ENCODE results near the gene ZNF616.
"Not testable (repeated sequence)": the region's sequence is repeated elsewhere in the genome, so short reads cannot be mapped to it uniquely, and the experiment has no call there.

ZNF616 gene

DNA sequence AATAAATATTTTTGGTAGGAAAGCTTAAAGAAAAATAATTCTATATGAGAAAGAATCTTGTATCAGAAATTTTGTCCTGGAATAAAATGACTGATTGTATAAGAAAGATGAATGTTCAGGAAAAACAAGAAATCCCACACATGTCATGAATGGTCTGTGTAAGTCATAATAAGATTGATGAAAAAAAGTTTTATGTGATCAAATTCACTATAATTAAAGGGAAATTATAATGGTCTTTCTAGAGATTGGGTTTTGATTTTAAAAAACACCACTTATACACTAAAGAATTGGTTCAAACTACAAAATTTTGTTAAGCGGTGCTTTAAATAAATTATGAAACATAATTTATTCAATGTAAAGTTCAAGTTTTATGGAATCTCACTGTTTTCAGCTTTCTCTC is 37.0 kb downstream of the ZNF616 start:
- no peak for DNase-seq

DNA sequence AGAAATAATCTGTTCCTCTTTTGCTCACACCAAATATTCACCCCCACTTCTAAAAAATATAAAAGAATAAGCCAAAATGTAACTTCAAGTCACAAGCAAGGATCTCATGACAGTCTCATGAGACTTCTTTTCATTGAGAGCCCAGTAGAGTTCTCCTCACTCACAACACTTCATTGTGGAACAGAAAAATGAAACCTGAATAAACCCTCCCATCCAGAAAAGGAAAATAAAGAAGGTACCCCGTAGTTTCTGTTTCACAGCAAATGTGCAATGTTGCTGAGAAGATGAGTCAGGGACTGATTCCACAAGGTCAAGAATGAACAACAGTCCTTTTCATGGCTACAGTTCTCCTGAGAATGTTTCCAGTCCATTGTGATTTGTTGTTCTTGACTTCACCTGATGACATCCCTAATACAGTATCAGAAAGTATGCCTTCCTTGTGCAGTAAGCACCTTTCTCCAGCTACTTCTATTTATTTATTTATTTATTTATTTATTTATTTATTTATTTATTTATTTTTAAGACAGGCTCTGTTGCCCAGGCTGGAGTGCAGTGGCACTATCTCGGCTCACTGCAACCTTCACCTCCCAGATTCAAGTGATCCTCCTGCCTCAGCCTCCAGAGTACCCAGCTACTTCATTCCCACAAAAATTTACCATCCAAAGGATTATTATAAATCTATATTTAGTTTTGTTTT is 37.7 kb downstream of the ZNF616 start:
- DNase-seq, result no peak

DNA sequence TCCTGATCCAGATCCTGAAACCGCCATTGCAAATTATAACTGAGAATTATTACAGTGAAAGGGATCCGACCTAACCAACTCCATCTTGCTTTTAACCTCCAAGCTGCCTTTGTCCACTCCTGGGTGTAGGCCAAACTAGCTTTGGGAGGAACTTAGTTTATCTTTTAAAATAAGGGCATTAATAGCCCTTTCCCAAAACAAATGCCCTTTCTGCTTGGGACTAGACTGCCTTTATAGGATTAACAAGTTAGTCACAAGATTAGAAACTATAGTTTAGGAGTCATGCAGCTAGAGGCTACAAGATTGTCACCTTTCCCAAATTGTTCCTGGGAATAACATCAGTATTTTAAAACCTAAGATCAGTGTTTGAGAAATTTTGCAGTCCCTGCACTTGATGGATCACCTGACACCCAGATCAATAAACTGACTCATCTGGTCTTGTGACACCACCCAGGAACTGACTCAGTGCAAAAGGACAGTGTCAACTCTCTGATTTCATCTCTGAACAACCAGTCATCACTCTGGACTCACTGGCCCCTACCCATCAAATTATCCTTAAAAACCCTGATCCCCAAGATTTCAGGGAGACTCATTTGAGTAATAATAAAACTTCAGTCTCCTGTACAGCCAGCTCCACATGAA is 40.1 kb downstream of the ZNF616 start:
- DNase-seq, result no peak

DNA sequence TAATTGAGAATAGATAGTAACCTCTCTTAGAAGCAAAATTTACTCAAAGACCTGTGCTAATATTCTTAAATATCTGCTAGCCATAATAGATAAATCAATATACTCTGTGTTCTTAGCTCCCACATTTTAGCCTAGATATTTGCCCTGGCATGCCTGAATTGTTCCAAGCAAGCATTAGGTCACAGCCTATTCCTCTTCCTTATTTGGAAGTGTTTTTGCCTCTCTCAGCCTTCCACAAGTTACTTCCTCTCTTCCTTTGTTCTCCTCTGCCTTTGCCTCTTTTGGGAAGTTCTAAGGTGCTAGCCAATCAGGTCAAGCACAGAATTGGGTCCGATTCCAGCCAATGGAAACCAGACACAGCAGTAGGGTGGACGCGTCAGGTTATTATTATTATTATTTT is 43.3 kb downstream of the ZNF616 start:
- DNase-seq, result not testable (repeated sequence)

DNA sequence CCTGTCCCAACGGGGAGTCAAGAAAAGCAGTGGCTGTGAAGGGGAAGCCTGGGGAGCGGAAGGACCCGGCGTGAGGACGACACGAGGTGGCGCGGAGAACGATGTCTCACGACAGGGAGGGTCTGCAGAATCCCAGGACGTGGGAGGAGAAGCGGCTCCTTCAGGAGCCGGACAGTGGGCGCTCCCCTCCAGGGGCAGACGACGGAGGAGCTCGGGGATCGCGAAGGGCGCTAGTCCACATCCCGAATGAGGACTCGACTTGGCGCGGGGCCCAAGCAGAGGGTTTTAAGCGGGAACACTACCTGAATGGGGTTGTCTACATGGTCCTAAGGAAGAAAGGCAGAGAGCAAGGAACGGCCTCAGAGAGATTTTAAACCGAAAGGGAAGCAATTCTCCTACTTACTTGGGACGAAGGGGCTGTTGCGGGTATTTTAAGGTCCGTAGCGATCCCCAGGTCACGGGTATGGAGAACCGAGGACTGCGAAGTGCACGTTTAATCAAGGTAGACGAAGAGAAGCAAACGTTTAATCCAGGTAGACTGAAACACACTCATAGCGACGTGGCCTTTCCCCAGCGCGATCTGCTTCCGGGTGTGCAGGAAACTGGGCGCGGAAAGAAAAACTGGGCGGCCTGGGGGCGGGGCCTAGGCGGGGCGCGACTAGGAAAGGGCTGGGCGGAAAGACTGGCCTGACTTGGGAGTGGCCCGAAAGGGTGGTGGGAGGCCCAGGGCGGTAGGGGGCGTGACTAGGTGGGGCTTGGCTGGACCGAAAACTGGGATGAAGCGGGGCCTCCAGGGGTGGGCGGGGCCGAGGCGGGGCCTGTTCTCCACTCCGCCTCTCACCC is 44.3 kb downstream of the ZNF616 start, which contains the start of gene ZNF841:
Gene ZNF841 (minus strand): TSS at position 594 of the 843 bp plus-strand sequence. CDS start 10,964 bp downstream, outside the sequence.
- DNase-seq, result peak; percentile 30

DNA sequence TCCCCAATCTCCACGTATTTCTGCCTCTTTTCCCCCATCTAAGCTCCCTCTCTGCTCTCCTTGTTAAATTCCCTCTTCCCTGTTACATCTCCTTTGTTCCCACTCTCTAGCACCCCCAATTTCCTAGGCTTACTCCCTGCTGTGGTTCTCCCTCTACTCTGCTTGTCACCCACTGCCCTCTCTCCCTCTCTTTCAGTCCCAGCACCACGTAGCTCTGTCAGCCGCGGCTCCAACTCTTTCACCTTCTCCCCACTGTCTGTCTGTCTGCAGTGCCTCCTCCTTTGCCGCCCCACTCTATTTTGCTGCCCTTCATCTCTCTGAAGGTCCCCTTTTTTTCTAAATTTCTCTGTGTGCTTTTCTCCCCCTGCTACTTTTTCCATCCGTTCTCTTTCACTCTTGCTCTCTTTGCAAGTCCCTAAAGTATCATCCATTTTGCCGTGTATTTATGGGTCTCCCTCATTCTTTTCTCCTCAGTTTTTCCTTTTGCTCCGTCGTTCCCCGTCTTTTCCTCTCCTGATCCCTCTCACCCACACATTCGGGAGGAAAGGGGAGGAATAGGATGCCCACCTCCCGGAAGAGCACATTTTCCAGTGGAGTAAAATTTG is 45.1 kb downstream of the ZNF616 start:
- no peak for DNase-seq

DNA sequence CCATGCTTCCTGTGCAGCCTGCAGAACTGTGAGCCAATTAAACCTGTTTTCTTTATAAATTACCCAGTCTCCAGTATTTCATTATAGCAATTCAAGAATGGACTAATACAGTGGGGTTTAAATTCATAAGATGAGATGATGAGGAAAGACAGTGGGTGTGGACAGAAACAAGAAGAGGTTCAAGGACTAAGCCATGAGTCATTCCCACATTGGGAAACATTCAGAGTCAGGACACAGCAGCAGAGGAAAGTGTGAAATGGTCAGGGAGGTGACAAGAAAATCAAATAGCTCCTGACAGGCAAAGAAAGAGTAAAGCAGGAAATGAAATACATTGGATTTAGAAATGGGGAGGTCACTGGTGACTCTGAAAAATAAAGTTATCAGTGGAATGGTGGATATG is 53.3 kb downstream of the ZNF616 start:
- DNase-seq, result no peak

DNA sequence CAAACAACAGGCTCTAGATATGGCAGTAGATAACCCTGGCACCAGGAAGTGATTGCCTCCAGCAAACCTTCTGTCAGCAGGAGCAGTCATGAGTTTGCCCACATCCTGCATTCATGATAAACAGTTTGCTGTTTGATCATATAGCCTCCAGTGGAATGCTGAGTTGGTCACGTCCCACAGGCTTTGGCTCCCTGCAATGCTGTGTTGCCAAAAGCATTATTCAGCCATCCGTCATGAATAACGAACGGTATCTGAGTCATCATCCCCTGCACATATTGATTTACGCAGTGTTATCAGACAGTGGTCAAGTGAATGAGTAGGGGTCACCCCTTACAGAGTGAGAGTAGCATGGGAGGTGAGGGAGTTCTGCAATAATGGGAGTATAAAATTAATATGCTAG is 69.2 kb downstream of the ZNF616 start:
- DNase-seq, result no peak

DNA sequence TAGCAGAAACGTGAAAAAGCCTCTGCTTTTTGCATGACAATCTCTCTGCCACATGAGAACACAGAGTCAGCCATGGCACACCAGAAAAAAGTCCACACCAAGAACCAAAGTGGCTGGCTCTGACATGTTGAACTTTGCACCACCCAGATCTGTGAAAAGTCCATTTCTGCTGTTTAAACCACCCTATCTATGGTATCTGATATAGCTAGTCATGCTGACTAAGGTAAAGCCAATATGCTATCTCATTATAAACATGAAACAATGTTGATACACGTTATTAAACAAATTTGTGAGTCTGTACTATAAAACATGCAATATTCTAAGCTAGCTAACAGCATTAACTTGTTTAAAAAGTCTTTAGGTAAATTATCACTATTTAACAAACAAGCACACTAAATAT is 70.1 kb downstream of the ZNF616 start:
- no peak for DNase-seq

DNA sequence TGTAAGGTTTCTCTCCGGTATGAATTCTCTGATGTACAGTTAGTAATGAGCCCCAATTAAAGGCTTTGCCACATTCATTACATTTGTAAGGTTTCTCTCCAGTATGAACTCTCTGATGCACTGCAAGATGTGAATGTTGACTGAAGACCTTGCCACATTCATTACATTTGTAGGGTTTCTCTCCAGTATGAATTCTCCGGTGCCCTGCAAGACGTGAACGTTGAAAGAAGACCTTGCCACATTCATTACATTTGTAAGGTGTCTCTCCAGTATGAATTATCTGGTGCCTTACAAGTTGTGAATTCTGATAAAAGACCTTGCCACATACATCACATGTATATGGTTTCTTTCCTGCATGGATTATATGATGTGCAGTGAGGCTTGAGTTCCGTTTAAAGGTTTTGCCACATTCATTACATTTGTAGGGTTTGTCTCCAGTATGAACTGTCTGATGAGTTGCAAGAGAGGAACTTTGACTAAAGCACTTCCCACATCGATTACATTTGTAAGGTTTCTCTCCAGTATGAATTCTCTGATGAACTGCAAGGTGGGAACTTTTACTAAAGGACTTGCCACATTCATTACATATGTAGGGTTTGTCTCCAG is 73.4 kb downstream of the ZNF616 start:
- no peak for DNase-seq

DNA sequence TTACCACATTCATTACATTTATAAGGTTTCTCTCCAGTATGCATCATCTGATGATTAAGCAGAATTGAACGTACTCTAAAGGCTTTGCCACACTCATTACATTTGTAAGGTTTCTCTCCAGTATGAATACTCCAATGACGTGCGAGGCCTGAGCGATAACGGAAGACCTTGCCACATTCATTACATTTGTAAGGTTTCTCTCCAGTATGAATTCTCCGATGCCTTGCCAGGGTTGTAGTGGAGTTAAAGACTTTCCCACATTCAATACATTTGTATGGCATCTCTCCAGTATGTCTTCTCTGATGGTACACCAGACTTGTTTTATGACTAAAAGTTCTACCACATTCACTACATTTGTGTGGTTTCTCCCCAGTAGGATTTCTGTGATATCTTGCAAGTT is 74.3 kb downstream of the ZNF616 start:
- DNase-seq, result no peak

All from NCI-H524 treated with DMSO at 0.1 percent for 48 hours (cell line).